NCI-H82 treated with DMSO at 0.1 percent for 48 hours (cell line): Measurements from ENCODE around the gene SLC15A4.
A peak's percentile ranks its signal among the peaks of the same experiment; 100 is the strongest.
"Not testable (repeated sequence)": the region's sequence is repeated elsewhere in the genome, so short reads cannot be mapped to it uniquely, and the experiment has no call there.

Source experiments
- DNase-seq: peaks from one replicate; lab custom pipeline; 2025; ENCODE audit not compliant: unreplicated experiment; lab: John Stamatoyannopoulos, UW

The SLC15A4 gene

GRCh38 chr12:128844031-128844635 lies 20.4 kb upstream of the SLC15A4 start:
- no peak for DNase-seq

- no peak for DNase-seq
These were observed 19.8 kb upstream of the SLC15A4 start for GRCh38 chr12:128843538-128843937.

GRCh38 chr12:128842579-128842978 lies 18.8 kb upstream of the SLC15A4 start:
- no peak for DNase-seq

GRCh38 chr12:128840862-128841468 lies 17.2 kb upstream of the SLC15A4 start:
- no peak for DNase-seq

GRCh38 chr12:128839885-128840284 lies 16.1 kb upstream of the SLC15A4 start:
- DNase-seq = not testable (repeated sequence)

- no peak for DNase-seq
These were observed 9.7 kb upstream of the SLC15A4 start for GRCh38 chr12:128833418-128833817.

GRCh38 chr12:128830505-128830893 lies 6.7 kb upstream of the SLC15A4 start:
- peak; percentile 56 for DNase-seq

GRCh38 chr12:128829861-128830504 lies 6.2 kb upstream of the SLC15A4 start:
- peak; percentile 59 for DNase-seq

- no peak for DNase-seq
These were observed 4.0 kb upstream of the SLC15A4 start for GRCh38 chr12:128827724-128828123.

GRCh38 chr12:128825835-128826234 lies 2.1 kb upstream of the SLC15A4 start:
- DNase-seq = no peak

- DNase-seq = no peak
These were observed 392 bp downstream of the SLC15A4 start for GRCh38 chr12:128823216-128823915.

- DNase-seq = no peak
These were observed 2.9 kb downstream of the SLC15A4 start for GRCh38 chr12:128820723-128821432.

- no peak for DNase-seq
These were observed 3.5 kb downstream of the SLC15A4 start for GRCh38 chr12:128820253-128820652.

- DNase-seq = peak; percentile 5
These were observed 4.2 kb downstream of the SLC15A4 start for GRCh38 chr12:128819293-128820144.

GRCh38 chr12:128818065-128819022 lies 5.4 kb downstream of the SLC15A4 start:
- DNase-seq = no peak

- DNase-seq = no peak
These were observed 6.4 kb downstream of the SLC15A4 start for GRCh38 chr12:128817111-128818015.

- no peak for DNase-seq
These were observed 7.2 kb downstream of the SLC15A4 start for GRCh38 chr12:128816643-128816920.
